H1 (cell line): ENCODE data around the gene POGK. TPM values are rescaled to one million over a fixed set of nuclear protein-coding genes. Genes with fewer than 3 reads are reported as not detected.

Experiments
- polyA plus RNA-seq, 7 experiments: library from polyadenylated mRNA; depleted of rRNA in 3 of 7; stranded (reverse) in 5 of 7; unstranded in 2 of 7; fragments of >200 nt in 5 of 7; fragments of 200-250 nt in 2 of 7; gene quantifications; 1 replicate in 5 of 7; 2 replicates in 1 of 7; 4 replicates in 1 of 7; pipeline versions ENCODE4 v1.2.1 to v1.2.3, GENCODE V29; 2011 to 2013; ENCODE audit warnings: missing spikeins in 2 of 7, mixed read lengths in 2 of 7
- total RNA-seq: library from RNA; stranded (reverse); fragmentation: NEBNext Ultra II Directional; extraction: Animal tissue kit (Norgen Biotek cat#: 25700); gene quantifications from 2 replicates; pipeline ENCODE4 v1.2.1, GENCODE V29; 2021
- TF ChIP-seq, protein P1 (sequence below): fragments of 300-600 bp; sonication (generic); IDR thresholded peaks from 2 replicates; pipeline ENCODE4 v1.7.1; 2012; ENCODE audit warnings: low read length, moderate library complexity, mild to moderate bottlenecking, inconsistent platforms; ENCODE audit not compliant: insufficient replicate concordance

The POGK gene
- total and polyA plus RNA-seq, 2 of the 8 experiments (the other 6 are each of a cell fraction or from before 2014, with no cell fraction given): 16.9 to 40.3 TPM

DNA sequence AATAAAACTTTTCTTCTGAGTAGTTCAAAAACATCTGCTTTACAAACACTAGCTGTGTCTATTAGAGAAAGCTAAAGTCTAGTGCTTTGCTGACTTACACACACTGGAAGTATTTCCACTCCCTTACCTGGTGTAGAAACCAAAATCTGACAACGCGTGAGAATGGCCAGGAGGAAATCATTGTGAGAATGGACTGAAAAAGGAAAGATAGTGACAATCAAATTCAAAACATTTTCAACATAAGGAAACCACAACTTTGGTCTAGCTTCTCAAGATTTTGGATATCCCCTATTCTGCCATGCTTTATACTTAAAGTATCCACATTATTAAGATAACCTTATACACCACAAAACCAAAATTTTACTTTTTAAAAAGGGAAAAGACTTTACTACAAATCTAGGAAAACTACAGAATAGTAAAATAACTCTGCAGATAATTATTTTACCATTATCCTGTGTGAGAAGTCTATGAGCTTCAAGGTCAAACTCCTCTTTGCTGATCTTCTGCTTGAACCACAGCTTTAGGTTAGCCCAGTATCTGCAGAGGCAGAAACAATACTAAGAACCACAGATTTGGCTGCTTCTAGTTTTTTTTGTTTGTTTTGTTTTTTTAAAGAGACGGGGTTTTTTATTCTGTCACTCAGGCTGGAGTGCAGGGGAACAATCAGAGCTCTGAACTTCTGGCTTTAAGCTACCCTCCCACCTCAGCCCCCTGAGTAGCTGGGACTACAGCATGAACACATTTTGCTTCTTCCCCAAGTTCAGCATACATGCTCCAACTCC is 30.2 kb downstream of the POGK start (continued):
- TF ChIP-seq, protein P1, sequence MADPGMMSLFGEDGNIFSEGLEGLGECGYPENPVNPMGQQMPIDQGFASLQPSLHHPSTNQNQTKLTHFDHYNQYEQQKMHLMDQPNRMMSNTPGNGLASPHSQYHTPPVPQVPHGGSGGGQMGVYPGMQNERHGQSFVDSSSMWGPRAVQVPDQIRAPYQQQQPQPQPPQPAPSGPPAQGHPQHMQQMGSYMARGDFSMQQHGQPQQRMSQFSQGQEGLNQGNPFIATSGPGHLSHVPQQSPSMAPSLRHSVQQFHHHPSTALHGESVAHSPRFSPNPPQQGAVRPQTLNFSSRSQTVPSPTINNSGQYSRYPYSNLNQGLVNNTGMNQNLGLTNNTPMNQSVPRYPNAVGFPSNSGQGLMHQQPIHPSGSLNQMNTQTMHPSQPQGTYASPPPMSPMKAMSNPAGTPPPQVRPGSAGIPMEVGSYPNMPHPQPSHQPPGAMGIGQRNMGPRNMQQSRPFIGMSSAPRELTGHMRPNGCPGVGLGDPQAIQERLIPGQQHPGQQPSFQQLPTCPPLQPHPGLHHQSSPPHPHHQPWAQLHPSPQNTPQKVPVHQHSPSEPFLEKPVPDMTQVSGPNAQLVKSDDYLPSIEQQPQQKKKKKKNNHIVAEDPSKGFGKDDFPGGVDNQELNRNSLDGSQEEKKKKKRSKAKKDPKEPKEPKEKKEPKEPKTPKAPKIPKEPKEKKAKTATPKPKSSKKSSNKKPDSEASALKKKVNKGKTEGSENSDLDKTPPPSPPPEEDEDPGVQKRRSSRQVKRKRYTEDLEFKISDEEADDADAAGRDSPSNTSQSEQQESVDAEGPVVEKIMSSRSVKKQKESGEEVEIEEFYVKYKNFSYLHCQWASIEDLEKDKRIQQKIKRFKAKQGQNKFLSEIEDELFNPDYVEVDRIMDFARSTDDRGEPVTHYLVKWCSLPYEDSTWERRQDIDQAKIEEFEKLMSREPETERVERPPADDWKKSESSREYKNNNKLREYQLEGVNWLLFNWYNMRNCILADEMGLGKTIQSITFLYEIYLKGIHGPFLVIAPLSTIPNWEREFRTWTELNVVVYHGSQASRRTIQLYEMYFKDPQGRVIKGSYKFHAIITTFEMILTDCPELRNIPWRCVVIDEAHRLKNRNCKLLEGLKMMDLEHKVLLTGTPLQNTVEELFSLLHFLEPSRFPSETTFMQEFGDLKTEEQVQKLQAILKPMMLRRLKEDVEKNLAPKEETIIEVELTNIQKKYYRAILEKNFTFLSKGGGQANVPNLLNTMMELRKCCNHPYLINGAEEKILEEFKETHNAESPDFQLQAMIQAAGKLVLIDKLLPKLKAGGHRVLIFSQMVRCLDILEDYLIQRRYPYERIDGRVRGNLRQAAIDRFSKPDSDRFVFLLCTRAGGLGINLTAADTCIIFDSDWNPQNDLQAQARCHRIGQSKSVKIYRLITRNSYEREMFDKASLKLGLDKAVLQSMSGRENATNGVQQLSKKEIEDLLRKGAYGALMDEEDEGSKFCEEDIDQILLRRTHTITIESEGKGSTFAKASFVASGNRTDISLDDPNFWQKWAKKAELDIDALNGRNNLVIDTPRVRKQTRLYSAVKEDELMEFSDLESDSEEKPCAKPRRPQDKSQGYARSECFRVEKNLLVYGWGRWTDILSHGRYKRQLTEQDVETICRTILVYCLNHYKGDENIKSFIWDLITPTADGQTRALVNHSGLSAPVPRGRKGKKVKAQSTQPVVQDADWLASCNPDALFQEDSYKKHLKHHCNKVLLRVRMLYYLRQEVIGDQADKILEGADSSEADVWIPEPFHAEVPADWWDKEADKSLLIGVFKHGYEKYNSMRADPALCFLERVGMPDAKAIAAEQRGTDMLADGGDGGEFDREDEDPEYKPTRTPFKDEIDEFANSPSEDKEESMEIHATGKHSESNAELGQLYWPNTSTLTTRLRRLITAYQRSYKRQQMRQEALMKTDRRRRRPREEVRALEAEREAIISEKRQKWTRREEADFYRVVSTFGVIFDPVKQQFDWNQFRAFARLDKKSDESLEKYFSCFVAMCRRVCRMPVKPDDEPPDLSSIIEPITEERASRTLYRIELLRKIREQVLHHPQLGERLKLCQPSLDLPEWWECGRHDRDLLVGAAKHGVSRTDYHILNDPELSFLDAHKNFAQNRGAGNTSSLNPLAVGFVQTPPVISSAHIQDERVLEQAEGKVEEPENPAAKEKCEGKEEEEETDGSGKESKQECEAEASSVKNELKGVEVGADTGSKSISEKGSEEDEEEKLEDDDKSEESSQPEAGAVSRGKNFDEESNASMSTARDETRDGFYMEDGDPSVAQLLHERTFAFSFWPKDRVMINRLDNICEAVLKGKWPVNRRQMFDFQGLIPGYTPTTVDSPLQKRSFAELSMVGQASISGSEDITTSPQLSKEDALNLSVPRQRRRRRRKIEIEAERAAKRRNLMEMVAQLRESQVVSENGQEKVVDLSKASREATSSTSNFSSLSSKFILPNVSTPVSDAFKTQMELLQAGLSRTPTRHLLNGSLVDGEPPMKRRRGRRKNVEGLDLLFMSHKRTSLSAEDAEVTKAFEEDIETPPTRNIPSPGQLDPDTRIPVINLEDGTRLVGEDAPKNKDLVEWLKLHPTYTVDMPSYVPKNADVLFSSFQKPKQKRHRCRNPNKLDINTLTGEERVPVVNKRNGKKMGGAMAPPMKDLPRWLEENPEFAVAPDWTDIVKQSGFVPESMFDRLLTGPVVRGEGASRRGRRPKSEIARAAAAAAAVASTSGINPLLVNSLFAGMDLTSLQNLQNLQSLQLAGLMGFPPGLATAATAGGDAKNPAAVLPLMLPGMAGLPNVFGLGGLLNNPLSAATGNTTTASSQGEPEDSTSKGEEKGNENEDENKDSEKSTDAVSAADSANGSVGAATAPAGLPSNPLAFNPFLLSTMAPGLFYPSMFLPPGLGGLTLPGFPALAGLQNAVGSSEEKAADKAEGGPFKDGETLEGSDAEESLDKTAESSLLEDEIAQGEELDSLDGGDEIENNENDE: no peak
